ENCODE results near the gene VPS29. TPM values are rescaled to one million over a fixed set of nuclear protein-coding genes. Genes with fewer than 3 reads are reported as not detected.
A peak's percentile ranks its signal among the peaks of the same experiment; 100 is the strongest.

The VPS29 gene
- total and polyA plus RNA-seq, 2 of the 8 experiments (the other 6 are each of a cell fraction or from before 2014, with no cell fraction given) = 59.0 to 74.6 TPM

DNA sequence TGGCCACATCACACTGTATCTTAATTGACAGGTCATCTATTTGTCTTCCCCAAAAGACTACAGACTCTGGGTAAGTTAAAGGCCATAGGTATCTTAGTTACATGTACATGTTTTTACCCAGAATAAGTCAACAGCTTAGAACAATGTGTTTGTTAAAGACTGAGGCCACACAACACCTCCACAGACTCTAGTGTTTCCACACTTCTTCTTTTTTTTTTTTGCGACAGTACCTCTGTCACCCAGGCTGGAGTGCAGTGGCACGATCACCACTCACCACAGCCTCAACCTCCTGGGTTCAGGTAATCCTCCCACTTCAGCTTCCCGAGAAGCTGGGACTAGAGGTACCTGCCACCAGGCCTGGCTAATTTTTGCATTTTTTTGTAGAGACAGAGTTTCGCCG, 35.1 kb downstream of the VPS29 start:
- no peaks in the 10 kb centered on the region for H3K27me3 ChIP-seq (replicated peaks in 1 of 4; ENCODE audit: control insufficient read depth in 3 of 4, extremely low read depth in 1 of 4, insufficient read depth in 3 of 4, low read length in 3 of 4)

More for the DNA sequence above, 35.1 kb downstream of the VPS29 start:
- FAIRE-seq = no peak
- no peak overlapping the region for H2BK20ac ChIP-seq (ENCODE audit: low read length)
- no peak overlapping the region for H2BK12ac ChIP-seq (ENCODE audit: low read depth, low read length)
- H3K4ac ChIP-seq (replicated peaks; ENCODE audit: insufficient read length, low read depth, low read length) = no peak overlapping the region
- POLR2A ChIA-PET (ENCODE audit: partially characterized antibody) = interaction anchor here (0.6 to 4.2 kb wide), 5 partner anchors 16 to 68 kb away, joined by 3 to 57 read pairs (median 3); partner anchors contain the start of genes ARPC3, RAD9B and VPS29
- no peak overlapping the region for H3K14ac ChIP-seq (ENCODE audit: insufficient read length)
- no peak overlapping the region for H2BK5ac ChIP-seq (ENCODE audit: low read depth, low read length)
- peaks cover 5 to 16% (median 14%) of the 10 kb centered on the region in 4 experiments for H3K36me3 ChIP-seq (ENCODE audit: control insufficient read depth in 2 of 4, insufficient read depth in 4 of 4, low read length in 3 of 4)
- no peak overlapping the region for H2BK120ac ChIP-seq (replicated peaks; ENCODE audit: low read depth, low read length)
- H3K56ac ChIP-seq (replicated peaks; ENCODE audit: insufficient read length, low read depth, low read length) = no peak overlapping the region
- no peak overlapping the region for H3K27ac ChIP-seq (ENCODE audit: low read depth, low read length)
- no peak overlapping the region for H3K18ac ChIP-seq (ENCODE audit: extremely low read depth, low read length)
- peak overlapping the region in 3 of 4 experiments; percentile 85 to 96 (median 88); a peak in 7 of 8 replicates for H3K4me3 ChIP-seq (ENCODE audit: extremely low read depth in 1 of 4, insufficient read depth in 2 of 4, low read depth in 3 of 4, low read length in 4 of 4)
- H3K79me2 ChIP-seq (ENCODE audit: control insufficient read depth in 1 of 2, insufficient read depth in 2 of 2, low read length in 2 of 2) = peaks cover 0 to 29% of the 10 kb centered on the region in 2 experiments; a peak in 3 of 4 replicates
- peaks cover 4% of the 10 kb centered on the region for H3K23me2 ChIP-seq (ENCODE audit: low read depth, low read length)
- H3K79me1 ChIP-seq (ENCODE audit: low read depth, low read length) = peaks cover 4% of the 10 kb centered on the region; the same call in 1 of the 2 replicates
- no peak overlapping the region for H2AFZ ChIP-seq (ENCODE audit: low read length)
- DNase-seq (ENCODE audit: low read depth in 1 of 2, low spot score in 2 of 2) = no peak
- no peak overlapping the region for H4K5ac ChIP-seq (ENCODE audit: insufficient read length, low read depth, low read length)
- H3K9me3 ChIP-seq (ENCODE audit: insufficient read depth in 2 of 2, low read depth in 1 of 2, low read length in 1 of 2) = no peaks in the 10 kb centered on the region
- peak overlapping the region in 1 of 4 experiments; percentile 84; a peak in 1 of 7 replicates for H3K9ac ChIP-seq (replicated peaks in 1 of 4; ENCODE audit: extremely low read depth in 1 of 4, low read depth in 3 of 4, low read length in 3 of 4)
- peak overlapping the region; percentile 82 to 94; a peak in 3 of 4 replicates for H3K4me2 ChIP-seq (ENCODE audit: insufficient read depth in 1 of 2, low read depth in 2 of 2, low read length in 2 of 2)
- 82% methylated on average over 4 of the region's 5 CpGs; no CpG with 5 or more reads in 1 of the 2 experiments for WGBS, 2 experiments (ENCODE audit: extremely low coverage in 1 of 2, insufficient coverage in 1 of 2, insufficient read length in 1 of 2, insufficient replicate concordance in 2 of 2, low coverage in 1 of 2, low lambda C conversion rate in 2 of 2, missing lambda C conversion rate in 1 of 2)
- TF ChIP-seq, protein P1, sequence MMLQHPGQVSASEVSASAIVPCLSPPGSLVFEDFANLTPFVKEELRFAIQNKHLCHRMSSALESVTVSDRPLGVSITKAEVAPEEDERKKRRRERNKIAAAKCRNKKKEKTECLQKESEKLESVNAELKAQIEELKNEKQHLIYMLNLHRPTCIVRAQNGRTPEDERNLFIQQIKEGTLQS (IDR thresholded peaks at IDR 0.05; ENCODE audit: insufficient read depth, low read depth, low read length) = no peak
- TF ChIP-seq PHF8 (conservative IDR thresholded peaks at IDR 0.05; ENCODE audit: low read depth, low read length) (no peak), SRF (IDR thresholded peaks at IDR 0.05; ENCODE audit: low read depth, low read length) (no peak), KDM1A (IDR thresholded peaks at IDR 0.05; ENCODE audit: borderline replicate concordance, low read length) (no peak)
- TF ChIP-seq, protein P2, sequence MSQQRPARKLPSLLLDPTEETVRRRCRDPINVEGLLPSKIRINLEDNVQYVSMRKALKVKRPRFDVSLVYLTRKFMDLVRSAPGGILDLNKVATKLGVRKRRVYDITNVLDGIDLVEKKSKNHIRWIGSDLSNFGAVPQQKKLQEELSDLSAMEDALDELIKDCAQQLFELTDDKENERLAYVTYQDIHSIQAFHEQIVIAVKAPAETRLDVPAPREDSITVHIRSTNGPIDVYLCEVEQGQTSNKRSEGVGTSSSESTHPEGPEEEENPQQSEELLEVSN (IDR thresholded peaks at IDR 0.05) = no peak
- H4K91ac ChIP-seq (replicated peaks; ENCODE audit: insufficient read length, low read length) = no peak overlapping the region
- H2BK15ac ChIP-seq (ENCODE audit: low read length) = no peak overlapping the region
- H4K20me1 ChIP-seq (replicated peaks in 1 of 2; ENCODE audit: control insufficient read depth in 1 of 2, insufficient read depth in 2 of 2, low read length in 2 of 2) = peaks cover 0 to 2% of the 10 kb centered on the region in 2 experiments
- H2AK5ac ChIP-seq (ENCODE audit: low read depth, low read length) = no peak overlapping the region
- no peak overlapping the region for H3K23ac ChIP-seq (ENCODE audit: insufficient read length)
- H3K4me1 ChIP-seq (replicated peaks in 1 of 4; ENCODE audit: control insufficient read depth in 3 of 4, insufficient read depth in 4 of 4, low read length in 3 of 4) = peaks cover 0 to 7% (median 1%) of the 10 kb centered on the region in 4 experiments; a peak in 3 of 7 replicates
- H4K8ac ChIP-seq (ENCODE audit: extremely low read depth, insufficient read depth, low read length) = no peak overlapping the region
- CTCF ChIA-PET (ENCODE audit: partially characterized antibody) = interaction anchor here (0.9 to 8.1 kb wide), 2 partner anchors 15 to 135 kb away, joined by 3 to 67 read pairs; partner anchors contain the start of gene ARPC3
